HG02678 (cell line): Measurements from ENCODE around the gene MAST3.

Experiments used
- ATAC-seq: cut with Tn5 transposase; IDR thresholded peaks from one replicate; pipeline ENCODE4 v1.9.1; 2021; ENCODE audit warnings: mild to moderate bottlenecking, moderate library complexity; ENCODE audit not compliant: unreplicated experiment

MAST3 gene

GRCh38 chr19:18097217-18097992, at the start of gene MAST3:
MAST3 (plus strand) TSS chr19:18097778; CDS start chr19:18097793, 15 bp downstream.
- ATAC-seq, result peak; percentile 63

- no peak for ATAC-seq
Measured at GRCh38 chr19:18049385-18049784, 48.2 kb upstream of the MAST3 start.

GRCh38 chr19:18051887-18052286, 45.7 kb upstream of the MAST3 start:
- ATAC-seq, result no peak

- no peak for ATAC-seq
Measured at GRCh38 chr19:18053576-18054219, 43.9 kb upstream of the MAST3 start.

GRCh38 chr19:18055967-18056366, 41.6 kb upstream of the MAST3 start:
- ATAC-seq, result no peak

- ATAC-seq, result no peak
Measured at GRCh38 chr19:18057557-18057956, 40.0 kb upstream of the MAST3 start.

GRCh38 chr19:18058208-18059009, 39.2 kb upstream of the MAST3 start:
- peak; percentile 53 for ATAC-seq

- no peak for ATAC-seq
Measured at GRCh38 chr19:18059297-18059696, 38.3 kb upstream of the MAST3 start.

GRCh38 chr19:18059902-18060301, 37.7 kb upstream of the MAST3 start:
- no peak for ATAC-seq

- ATAC-seq, result no peak
Measured at GRCh38 chr19:18060472-18060871, 37.1 kb upstream of the MAST3 start.

GRCh38 chr19:18062028-18062427, 35.5 kb upstream of the MAST3 start:
- no peak for ATAC-seq

GRCh38 chr19:18063463-18063862, 34.1 kb upstream of the MAST3 start:
- ATAC-seq, result no peak

- ATAC-seq, result no peak
Measured at GRCh38 chr19:18065173-18065495, 32.4 kb upstream of the MAST3 start.

- ATAC-seq, result no peak
Measured at GRCh38 chr19:18068395-18068794, 29.2 kb upstream of the MAST3 start.

GRCh38 chr19:18069383-18069782, 28.2 kb upstream of the MAST3 start:
- ATAC-seq, result no peak

GRCh38 chr19:18070181-18070580, 27.4 kb upstream of the MAST3 start:
- no peak for ATAC-seq

- ATAC-seq, result no peak
Measured at GRCh38 chr19:18072335-18072734, 25.2 kb upstream of the MAST3 start.

GRCh38 chr19:18073197-18073596, 24.4 kb upstream of the MAST3 start:
- no peak for ATAC-seq

GRCh38 chr19:18074192-18074591, 23.4 kb upstream of the MAST3 start:
- ATAC-seq, result no peak

- no peak for ATAC-seq
Measured at GRCh38 chr19:18083929-18084684, 13.5 kb upstream of the MAST3 start.
